SK-N-SH treated with all-trans-retinoic acid at 6 μM for 48 hours (cell line): ENCODE measurements around the gene RBKS.

Source experiments
- RARB ChIP-seq: fragments of 250-450 bp; sonication (Bioruptor Pico); IDR thresholded peaks from 2 replicates; pipeline ENCODE4 v1.8.0; 2021; ENCODE audit warnings: mild to moderate bottlenecking, moderate library complexity
- SNAI2 ChIP-seq: fragments of 250-450 bp; sonication (Bioruptor Pico); IDR thresholded peaks from 2 replicates; pipeline ENCODE4 v1.5.0; 2020; ENCODE audit warnings: mild to moderate bottlenecking, moderate library complexity
- TF ChIP-seq, protein P1 (sequence below): fragments of 250-450 bp; sonication (Bioruptor Pico); IDR thresholded peaks from 2 replicates; pipeline ENCODE4 v1.8.0; 2020; ENCODE audit warnings: mild to moderate bottlenecking, moderate library complexity, borderline replicate concordance

DNA sequence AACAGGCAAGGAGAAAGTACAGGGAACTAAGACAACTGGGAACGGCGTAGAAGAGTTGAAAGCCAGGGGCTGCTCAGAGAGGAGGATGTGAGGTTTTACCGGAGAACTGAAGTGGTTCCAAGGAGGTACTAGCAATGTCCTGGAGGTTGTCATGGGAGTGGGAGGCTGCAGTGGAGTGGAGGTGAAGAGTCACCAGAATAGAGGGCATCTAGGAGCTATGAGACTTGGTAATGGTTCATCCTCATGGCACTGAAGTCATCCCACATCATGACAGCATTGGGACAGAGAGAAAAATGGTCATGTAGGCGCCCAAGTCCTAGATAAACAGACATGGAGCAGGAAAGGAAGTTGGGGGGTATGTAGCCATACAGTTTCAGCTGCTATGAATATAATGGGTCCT lies 92.3 kb downstream of the RBKS start:
- TF ChIP-seq, protein P1, sequence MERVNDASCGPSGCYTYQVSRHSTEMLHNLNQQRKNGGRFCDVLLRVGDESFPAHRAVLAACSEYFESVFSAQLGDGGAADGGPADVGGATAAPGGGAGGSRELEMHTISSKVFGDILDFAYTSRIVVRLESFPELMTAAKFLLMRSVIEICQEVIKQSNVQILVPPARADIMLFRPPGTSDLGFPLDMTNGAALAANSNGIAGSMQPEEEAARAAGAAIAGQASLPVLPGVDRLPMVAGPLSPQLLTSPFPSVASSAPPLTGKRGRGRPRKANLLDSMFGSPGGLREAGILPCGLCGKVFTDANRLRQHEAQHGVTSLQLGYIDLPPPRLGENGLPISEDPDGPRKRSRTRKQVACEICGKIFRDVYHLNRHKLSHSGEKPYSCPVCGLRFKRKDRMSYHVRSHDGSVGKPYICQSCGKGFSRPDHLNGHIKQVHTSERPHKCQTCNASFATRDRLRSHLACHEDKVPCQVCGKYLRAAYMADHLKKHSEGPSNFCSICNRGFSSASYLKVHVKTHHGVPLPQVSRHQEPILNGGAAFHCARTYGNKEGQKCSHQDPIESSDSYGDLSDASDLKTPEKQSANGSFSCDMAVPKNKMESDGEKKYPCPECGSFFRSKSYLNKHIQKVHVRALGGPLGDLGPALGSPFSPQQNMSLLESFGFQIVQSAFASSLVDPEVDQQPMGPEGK (CRISPR knock-in tag), result no peak
- TF ChIP-seq RARB (no peak), SNAI2 (no peak)
